Suppressor macrophage (primary cell): Measurements from ENCODE around the gene BSCL2.
"Not testable (repeated sequence)": the region's sequence is repeated elsewhere in the genome, so short reads cannot be mapped to it uniquely, and the experiment has no call there.

Experiments used
- DNase-seq, 4 experiments: peaks; one replicate each; pipeline ENCODE4 v3.0.0-alpha.2; 2020 to 2022
- total RNA-seq, 17 experiments: gene quantifications; one replicate each; lab custom pipeline; 2026; ENCODE audit warnings: mixed read lengths in 6 of 17, inconsistent platforms in 3 of 17; lab: John Stamatoyannopoulos, UW

The BSCL2 gene
- 0.61 to 6.8 (median 2.9) reads per million in 17 experiments for total RNA-seq

DNA sequence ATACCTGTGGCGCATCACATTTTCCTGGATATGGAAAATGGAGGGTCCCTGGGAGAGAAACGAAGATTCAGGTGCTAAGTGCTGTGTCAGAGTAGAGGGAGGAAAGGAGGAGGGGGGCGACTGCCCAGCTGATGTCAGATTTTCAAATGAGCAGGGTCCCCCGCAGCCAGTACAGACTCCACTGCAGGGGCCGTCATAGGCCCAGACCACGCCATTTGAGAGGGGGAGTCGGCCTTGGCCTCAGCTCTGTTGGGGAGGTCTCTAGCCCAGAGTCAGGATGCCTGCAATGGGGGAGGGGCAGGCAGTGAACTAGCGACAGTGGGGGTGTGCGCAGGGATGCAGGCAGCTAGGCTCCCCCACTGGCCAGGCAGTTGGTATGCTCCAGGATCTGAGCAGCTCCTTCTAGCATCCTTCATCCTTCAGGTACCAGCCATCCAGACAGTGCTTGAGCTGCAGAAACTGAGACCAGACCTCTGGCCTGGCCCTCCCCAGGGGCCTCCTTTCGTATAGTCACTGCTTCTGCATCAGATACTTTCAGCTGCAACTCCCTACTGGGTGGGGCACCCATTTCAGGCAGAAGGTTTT, at the start of gene BSCL2, which contains the start of gene GNG3:
Gene BSCL2 (minus strand): TSS at position 148 of the 585 bp plus-strand sequence. CDS start 229 bp downstream, outside the sequence.
Gene GNG3 (plus strand): TSS at position 400 of the 585 bp plus-strand sequence. CDS start 620 bp downstream, outside the sequence.
- no peak for DNase-seq

DNA sequence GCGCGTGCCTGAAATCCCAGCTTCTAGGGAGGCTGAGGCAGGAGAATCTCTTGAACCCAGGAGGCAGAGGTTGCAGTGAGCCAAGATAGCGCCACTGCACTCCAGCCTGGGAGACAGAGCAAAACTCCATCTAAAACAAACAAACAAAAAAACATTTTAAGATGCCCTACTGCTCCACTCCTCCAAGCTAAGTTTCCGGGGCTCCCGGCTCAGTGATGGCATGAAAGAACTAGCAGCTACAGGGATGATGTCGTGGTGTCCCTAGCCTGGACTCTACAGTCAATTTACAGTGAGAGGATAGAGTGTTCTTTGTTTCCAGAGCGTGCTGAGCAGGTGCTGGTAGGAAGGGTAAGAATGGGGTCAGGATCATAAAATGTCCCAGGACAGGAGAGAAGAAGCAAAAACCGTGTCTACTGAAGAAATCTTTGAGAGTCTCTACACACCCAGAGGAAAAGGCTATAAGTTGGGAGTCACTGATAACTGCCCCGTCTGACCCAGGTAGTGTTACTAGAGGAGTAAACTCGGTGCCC, 47.9 kb upstream of the BSCL2 start:
- no peak for DNase-seq

DNA sequence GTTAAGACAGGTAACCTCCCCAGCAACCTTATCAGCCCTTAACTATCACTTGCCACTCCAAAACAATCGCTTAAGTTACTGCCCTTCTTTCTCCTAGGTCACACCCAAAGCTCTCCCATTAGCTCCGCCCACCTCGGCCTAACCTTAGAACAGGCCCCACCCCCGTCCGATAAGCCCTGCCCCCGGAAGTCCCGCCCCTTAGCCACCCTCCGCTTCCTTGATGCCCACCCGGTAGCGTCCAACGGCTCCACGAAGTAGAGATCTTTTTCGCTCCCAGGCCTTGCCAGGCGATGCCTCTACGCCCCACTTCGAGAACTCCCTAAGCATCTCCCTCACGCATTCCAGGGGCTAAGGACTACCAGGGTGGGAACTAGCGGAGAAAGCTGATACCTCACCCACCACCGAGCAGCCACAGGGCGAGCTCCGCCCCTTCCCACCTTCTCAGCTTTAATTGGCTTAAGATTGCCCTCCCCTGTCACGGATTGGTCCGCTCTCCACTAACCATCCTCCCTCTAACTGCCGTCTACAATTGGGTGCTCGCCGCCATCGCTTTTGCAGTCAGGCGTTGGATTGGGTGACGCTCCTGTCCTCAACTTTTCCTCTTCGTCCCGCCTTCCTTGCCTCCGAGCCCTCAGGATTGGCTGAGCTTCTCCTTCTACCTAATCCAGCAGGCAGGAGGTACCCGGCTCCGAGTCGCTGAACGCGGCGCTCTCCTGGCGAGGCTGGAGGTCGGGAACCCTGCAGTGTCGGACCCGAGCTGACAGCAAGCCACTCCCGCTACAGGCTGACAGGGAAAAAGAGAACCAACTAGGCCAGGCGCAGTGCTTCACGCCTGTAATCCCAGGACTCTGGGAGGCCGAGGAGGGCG, 46.7 kb upstream of the BSCL2 start, which contains the start of gene ZBTB3:
Gene ZBTB3 (minus strand): TSS at position 425 of the 868 bp plus-strand sequence. CDS start 496 bp downstream, outside the sequence.
- DNase-seq: peak; percentile 97 to 99 (median 98)

DNA sequence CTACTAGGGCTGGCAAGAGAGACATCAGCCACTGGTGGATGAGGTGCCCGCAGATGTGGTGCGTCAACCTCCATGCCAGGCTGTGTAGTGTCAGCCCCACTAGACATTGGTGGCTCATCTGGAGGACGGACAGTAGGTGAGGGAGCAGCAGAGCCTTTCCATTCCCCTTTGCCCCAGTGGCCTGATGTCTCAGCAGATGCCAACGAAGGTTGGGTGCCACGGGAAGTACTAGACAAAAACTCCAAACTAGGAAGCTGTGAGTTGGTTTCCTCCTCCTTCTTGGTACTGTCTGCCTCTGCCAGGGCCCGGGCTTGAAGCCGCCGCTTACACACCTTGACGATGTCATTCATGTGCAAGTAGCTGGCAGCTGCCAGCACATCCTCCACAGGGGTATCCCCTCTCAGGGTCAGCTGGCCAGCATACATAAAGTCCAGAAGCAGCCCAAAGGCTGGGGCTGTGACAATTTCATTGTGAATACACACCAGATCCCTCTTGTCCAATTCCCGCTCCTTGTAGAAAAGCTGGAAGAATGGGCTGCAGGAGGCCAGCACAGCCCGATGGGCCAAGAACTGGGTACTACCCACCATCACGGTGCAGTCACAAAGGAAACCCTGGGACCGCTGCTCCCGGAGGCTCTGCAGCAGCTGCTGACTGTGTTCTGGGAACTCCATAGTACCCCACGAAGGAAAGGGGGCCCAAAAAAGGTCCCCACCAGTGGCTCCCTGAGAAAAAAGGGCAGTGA, 45.9 kb upstream of the BSCL2 start:
- no peak for DNase-seq

DNA sequence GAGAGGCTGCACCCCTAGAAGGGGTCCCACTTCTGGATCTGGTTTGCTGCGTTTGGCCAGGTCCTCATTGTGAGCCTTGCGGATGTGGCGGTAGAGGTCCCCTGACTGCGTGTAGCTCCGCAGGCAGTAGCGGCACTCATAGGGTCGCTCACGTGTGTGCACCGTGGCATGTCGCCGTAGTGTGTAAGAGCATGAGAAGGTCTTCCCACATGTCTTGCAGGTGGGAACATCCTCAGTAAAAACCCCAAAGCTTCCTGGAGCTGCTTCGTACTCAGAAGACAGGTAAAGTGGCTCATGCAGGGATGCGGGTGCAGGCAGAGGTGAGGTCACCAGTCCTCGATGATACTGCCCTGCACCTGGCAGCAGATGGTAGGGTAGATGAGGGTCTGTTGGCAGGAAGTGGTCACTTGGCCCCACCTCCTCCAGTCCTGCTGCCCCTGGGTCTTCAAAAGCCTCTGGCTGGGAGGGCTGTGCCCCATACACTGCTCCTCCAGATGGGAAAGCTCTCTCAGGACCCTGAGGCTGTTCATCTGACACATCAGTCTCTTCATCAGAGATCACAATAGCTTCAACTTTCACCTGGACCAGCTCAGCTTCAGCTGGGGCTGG, 45.1 kb upstream of the BSCL2 start:
- no peak for DNase-seq

DNA sequence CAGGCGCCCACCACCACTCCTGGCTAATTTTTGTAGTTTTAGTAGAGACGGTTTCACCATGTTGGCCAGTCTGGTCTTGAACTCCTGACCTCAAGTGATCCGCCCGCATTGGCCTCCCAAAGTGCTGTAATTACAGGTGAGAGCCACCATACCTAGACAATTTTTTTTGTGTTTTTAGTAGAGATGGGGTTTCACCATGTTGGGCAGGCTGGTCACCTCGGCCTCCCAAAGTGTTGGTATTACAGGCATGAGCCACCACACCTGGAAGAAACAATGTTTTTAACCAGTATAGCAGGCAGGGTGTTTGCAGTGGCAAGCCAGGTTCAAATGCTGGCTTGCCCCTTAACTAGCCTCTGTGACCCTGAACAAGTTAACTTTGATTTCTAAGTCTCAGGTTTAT, 42.7 kb upstream of the BSCL2 start:
- DNase-seq: not testable (repeated sequence)

DNA sequence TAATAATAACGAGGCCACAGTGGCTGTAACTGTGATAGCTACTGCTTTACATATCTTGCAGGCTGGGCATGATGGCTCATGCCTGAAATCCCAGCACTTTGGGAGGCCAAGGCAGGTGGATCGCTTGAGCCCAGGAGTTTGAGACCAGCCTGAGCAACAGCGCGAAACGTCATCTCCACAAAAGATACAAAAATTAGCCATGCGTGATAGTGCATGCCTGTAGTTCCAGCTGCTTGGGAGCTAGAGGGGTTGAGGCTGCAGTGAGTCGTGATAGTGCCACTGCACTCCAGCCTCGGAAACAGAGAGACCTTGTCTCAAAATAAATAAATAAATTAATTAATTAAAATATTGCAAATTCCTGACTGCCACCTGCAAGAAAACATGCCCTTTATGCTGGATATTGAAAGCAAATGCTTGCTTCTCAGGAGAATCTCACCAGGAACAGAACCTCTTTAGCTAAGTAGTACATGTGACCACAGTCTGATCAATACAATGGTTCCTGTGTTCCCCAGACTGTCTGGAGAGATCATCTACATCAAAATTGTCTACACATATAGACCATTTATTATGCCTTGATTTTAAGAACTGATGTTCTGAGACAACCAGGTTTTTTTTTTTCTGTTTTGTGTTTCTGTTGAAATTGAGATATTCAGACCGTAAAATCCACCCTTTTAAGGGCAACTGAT, 40.4 kb upstream of the BSCL2 start:
- no peak for DNase-seq

DNA sequence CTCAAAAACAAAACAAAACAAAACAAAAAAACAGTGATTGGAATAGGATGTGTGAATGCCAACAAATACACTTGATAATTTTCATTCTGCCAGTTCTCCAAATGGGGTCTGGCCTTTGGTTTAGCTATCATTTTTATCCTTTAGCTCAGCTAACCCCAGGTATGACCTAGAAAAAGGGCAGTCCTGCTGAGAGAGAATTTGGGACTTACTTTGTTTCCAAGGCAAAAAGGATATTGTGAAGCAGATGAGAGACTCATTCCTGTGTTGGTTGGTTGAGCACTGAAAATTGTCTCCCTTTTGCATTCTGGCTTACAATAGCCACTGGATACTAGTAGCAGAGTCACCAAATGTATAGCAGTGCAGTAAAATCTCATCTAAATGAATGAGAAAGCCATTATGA, 30.0 kb upstream of the BSCL2 start:
- no peak for DNase-seq

DNA sequence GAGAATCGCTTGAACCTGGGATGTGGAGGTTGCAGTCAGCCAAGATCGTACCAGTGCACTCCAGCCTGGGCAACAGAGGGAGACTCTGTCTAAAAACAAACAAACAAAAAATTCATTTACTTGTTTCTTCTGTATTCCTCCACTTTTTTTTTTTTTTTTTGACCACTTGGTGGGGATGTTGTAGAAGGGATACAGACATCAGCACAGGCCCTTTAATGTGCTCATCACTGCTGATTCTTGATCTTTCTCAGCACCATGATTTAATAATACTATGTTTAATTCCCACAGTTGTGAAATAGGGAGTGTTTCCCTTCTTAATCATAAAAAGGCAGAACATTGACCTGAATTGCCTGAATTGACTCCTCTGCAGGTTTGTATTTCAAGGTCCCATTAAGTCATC, 25.6 kb upstream of the BSCL2 start:
- peak in 3 of 4 experiments; percentile 16 to 62 (median 42) for DNase-seq

DNA sequence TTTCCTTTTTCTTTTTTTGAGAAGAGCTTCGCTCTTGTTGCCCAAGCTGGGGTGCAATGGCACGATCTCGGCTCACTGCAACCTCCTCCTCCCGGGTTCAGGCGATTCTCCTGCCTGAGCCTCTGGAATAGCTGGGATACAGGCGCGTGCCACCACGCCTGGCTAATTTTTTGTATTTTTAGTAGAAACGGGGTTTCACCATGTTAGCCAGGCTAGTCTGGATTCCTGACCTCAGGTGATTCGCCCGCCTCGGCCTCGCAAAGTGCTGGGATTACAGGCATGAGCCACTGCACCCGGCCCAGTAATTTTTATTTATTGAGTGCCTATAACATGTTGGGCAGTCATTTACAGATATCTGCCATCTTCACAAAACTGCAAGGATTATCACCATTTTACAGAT, 22.9 kb upstream of the BSCL2 start:
- DNase-seq: not testable (repeated sequence)

DNA sequence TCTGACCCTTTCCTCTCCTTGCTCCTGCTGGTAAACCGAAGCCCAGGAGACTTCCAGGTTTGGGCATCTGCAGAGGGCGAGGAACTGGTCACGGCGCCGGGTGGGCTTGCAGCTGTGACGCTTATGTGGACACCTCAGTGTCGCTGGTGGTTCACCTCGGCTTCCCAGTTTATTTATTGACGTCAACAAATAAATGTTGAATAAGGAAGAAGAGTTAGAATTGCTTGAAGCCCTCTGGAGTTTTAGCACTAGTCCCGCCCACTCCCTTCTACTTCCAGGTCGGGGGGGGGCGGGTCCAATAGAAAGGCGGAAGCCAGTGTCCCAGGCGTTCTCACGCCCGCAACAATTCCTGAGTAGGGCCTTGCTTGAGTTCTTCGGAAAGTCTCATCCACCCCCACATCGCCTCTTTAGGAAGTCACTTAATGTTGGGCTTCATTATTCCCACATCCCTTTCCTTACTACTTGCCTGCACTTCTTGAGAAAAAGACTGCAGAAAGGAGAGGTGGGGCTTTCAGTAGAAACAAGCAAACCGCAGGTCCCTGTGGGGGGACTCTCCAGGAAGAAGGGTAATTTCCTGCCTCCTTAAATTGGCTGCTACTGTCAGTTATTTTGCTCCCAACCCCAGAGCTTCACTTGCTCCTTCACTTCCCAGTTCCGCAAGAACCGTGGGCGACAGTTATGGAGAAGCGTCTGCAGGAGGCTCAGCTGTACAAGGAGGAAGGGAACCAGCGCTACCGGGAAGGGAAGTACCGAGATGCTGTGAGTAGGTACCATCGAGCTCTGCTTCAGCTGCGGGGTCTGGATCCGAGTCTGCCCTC, 21.2 kb upstream of the BSCL2 start, which contains the start of gene TTC9C:
Gene TTC9C (plus strand): TSS at position 316 of the 818 bp plus-strand sequence. CDS start 363 bp downstream, at position 679.
- peak; percentile 91 to 97 (median 94) for DNase-seq

DNA sequence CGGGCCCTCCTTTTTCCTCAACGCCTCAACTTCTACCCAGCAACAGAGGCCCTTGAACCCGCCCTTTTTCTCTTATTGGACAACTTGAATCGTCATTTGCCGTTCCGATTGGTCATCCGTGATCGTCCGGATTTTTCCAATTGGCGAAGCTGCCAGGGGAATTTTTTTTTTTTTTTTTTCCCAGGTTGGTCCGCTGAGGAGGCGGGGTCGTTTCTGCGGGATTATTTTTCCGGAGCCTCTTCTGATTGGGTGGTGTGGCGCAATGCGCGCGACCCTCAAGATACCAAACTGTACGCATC, 20.6 kb upstream of the BSCL2 start:
- DNase-seq: peak; percentile 95 to 99 (median 97)

DNA sequence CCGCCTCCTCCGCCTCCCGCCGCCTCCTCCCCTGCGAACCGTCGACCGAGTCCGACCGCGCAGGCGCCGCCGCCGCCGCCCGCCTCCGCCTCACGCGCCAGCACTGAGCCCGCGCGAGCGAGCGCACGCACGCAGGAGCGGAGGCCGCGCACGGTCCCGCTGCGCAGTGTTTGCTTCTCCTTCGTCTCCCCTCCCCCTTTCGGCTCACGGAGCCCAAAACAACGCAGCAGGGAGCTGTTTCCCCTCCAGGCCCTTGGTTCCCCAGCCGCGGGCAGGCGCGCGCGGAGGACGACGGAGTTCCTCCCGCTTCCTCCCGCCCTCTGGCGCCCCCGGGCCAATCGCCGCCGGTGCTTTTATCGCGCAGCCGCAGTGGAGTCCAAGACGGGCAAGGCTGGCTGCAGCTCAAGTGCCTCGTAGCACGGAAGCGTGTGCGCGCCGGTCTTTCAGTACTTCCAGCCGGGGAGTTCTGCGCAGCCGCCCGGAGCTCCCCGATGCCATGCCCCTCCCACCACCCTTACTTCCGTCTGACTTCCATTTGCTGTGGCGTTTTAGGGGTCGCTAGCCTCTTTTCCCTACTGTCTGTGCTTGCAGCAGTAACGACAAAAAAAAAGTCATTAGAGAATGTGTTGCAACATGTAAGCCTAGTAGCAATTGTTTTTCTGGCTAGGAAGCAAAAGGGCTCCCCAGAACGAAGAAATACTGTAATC, 20.1 kb upstream of the BSCL2 start, which contains the start of gene HNRNPUL2:
Gene HNRNPUL2 (minus strand): TSS at position 293 of the 707 bp plus-strand sequence. CDS start 301 bp downstream, outside the sequence.
- peak; percentile 99 to 100 (median 100) for DNase-seq

DNA sequence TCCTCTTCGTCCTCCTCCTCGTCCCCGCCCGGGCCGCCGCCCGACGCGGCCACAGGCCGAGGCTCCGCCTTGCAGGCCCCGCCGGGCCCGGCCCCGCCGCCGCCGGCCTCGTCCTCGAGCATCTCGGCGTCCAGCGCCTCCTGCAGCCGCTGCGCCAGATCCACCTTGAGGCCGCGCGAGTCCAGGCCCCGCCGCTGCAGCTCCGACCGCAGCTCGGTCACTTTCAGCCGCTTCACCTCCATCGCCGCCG, 19.6 kb upstream of the BSCL2 start:
- no peak for DNase-seq

DNA sequence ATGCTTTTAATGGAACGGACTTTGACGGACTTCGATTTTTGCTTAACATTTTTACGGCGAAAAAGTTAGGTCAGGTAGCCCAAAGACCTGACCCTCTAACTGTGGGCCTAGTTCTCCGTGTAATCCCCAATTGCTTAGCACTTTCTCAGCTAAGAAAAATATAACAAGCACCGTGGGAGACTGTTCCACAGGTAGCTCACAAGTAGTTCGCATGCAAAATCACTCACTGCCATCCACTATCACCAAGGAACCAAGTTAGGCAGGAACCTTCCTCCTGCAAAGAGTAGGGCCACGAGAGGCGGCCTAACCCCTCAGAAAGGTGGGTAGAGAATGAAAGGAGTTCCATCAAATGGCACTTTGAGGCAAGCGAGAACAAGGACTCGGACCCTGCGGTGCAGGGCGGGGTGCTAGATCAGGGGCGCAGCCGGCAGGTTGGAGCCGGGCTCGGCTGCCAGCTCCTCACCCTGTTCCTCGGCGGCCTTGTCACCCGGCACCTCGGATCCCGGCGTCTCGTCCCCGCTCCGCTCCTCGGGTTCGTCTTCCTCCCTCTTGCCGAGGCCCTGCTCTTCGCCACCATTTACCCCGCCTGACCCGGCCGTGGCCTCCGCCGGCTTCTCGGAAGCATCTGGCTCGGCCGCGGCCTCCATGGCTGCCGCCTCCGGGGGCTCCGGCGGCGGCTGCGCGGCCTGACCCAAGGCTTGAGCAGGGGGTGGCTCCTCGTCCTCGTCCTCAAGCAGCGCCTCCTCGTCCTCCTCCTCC, 19.1 kb upstream of the BSCL2 start:
- DNase-seq: peak in 2 of 4 experiments; percentile 5 to 27

DNA sequence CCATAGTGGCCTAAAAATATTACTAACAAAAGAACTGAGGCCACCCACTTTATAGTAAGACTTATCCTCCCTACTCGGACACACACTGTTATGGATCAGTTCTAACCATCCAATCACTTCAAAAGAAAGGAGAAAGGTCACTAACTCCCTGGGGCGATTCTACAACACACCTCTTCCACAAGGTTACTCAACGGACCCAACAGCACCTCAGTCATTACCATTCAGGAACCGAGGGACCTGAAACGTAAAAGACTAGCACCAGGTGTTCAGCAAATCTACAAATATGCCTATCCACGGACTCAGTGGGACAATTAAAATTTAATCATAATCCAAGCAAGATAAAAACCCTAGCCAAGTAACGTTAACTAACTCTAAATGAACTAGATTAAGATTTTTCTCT, 18.4 kb upstream of the BSCL2 start:
- DNase-seq: no peak

DNA sequence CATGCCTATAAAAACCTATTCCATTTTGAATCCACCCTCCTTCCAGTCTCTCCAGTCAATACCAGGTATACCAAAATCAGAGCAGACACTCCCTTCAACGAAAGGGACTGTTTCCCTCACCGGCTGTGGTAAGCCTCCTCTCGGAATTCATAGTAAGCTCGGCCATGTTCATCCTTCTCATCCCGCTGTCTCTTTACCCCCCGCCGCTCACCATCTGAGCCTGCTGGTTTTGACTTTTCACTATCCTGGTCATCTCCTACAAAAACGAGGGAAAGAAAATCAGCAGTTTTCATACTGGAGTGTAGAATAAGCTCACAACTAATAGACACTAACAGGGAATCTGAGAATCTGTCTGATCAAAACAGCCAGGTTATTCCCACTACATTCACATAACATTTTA, 16.9 kb upstream of the BSCL2 start:
- DNase-seq: no peak

DNA sequence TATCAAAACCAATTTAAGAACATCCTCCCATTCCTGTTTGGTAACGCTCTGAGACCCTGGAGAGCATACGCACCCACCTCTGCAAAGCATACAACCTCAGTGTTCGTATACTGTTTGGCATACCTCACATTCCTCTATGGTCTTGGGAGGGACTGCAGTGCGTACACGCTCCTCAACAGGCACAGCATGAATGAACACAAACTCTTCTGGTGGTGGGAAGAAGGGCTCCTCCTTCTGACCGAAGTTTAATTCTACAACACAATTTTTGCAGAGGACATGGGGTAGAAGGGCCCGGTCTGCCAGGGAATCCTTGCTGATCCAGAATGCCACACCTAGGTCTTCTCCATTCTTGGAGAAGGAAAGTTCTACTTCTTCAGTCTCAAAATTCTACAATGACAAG, 14.8 kb upstream of the BSCL2 start:
- no peak for DNase-seq

DNA sequence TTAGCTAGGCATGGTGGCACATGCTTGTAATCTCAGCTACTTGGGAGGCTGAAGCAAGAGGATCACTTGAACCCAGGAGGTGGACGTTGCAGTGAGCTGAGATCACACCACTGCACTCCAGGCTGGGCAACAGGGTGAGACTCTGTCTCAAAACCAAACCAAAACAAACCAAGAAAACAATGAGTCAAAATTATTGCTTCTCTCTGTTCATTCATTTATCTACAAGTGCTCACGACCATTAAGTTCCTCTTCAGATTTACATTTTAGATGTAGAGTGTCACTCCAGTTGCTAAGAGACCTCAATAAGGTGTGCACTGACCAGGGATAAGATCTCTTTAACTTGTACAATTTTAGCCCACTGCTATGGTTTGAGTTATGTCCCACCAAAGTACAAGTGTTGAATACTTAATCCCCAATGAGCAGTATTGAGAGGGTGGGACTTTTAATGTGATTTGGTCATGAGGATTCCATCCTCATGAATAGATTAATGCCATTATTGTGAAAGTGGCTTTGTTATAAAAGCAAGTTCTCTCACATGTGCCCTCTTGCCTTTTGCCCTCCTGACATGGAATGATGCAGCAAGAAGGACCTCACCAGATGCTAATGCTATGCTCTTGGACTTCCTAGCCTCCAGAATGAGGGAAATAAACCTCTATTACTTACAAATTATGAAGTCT, 12.2 kb upstream of the BSCL2 start:
- DNase-seq: no peak
